GM18867 (cell line): ENCODE measurements around the gene SESN2.
"Not testable (repeated sequence)": the region's sequence is repeated elsewhere in the genome, so short reads cannot be mapped to it uniquely, and the experiment has no call there.

Source experiments
- ATAC-seq: cut with Tn5 transposase; IDR thresholded peaks from one replicate; pipeline ENCODE4 v1.9.1; 2021; ENCODE audit warnings: mild to moderate bottlenecking, moderate library complexity; ENCODE audit not compliant: unreplicated experiment

Gene SESN2

GRCh38 chr1:28326984-28327383, 67.7 kb downstream of the SESN2 start:
- ATAC-seq, result no peak

GRCh38 chr1:28327431-28327830, 68.1 kb downstream of the SESN2 start:
- not testable (repeated sequence) for ATAC-seq

- ATAC-seq, result no peak
Measured at GRCh38 chr1:28328228-28328648, 68.9 kb downstream of the SESN2 start.

- ATAC-seq, result no peak
Measured at GRCh38 chr1:28329395-28330153, 70.3 kb downstream of the SESN2 start.
